Ectodermal cell (in vitro differentiated cells): Measurements from ENCODE around the gene DOCK8.

Source experiments
- H3K27ac ChIP-seq: 2 replicates; pipeline ENCODE4 v1.7.0; 2013; ENCODE audit warnings: mild to moderate bottlenecking, low read depth, low read length; ENCODE audit not compliant: insufficient read depth, poor library complexity, severe bottlenecking
- H3K27me3 ChIP-seq: 2 replicates; pipeline ENCODE4 v1.7.0; 2013; ENCODE audit warnings: mild to moderate bottlenecking, low read length; ENCODE audit not compliant: insufficient read depth, control insufficient read depth, poor library complexity, severe bottlenecking
- H3K36me3 ChIP-seq: one replicate; pipeline ENCODE4 v1.7.0; 2013; ENCODE audit warnings: low read length; ENCODE audit not compliant: control insufficient read depth, insufficient read depth
- H3K4me1 ChIP-seq: one replicate; pipeline ENCODE4 v1.7.0; 2013; ENCODE audit warnings: low read length; ENCODE audit not compliant: control insufficient read depth, insufficient read depth
- H3K4me3 ChIP-seq: 2 replicates; pipeline ENCODE4 v1.7.0; 2013; ENCODE audit warnings: low read depth, low read length, control low read depth; ENCODE audit not compliant: insufficient read depth
- H3K9me3 ChIP-seq: 2 replicates; pipeline ENCODE4 v1.7.0; 2013; ENCODE audit warnings: mild to moderate bottlenecking, low read length, moderate library complexity; ENCODE audit not compliant: control insufficient read depth
- WGBS, 2 experiments: methylation state at CpG; one replicate each; pipeline ENCODE4 v1.1.7; 2013; ENCODE audit warnings: missing lambda C conversion rate in 2 of 2; 5-methylcytosine and 5-hydroxymethylcytosine counted together

DOCK8 gene

GRCh38 chr9:482739-483138 is 268.1 kb downstream of the DOCK8 start:
- H3K9me3 ChIP-seq = no peaks in the 10 kb centered on the region
- 94 to 97% methylated on average over 6 to 7 of the region's 7 CpGs for WGBS, 2 experiments
- H3K36me3 ChIP-seq = no peaks in the 10 kb centered on the region
- no peak overlapping the region for H3K4me3 ChIP-seq
- no peaks in the 10 kb centered on the region for H3K27me3 ChIP-seq
- no peak overlapping the region for H3K27ac ChIP-seq
- H3K4me1 ChIP-seq = no peaks in the 10 kb centered on the region

DNA sequence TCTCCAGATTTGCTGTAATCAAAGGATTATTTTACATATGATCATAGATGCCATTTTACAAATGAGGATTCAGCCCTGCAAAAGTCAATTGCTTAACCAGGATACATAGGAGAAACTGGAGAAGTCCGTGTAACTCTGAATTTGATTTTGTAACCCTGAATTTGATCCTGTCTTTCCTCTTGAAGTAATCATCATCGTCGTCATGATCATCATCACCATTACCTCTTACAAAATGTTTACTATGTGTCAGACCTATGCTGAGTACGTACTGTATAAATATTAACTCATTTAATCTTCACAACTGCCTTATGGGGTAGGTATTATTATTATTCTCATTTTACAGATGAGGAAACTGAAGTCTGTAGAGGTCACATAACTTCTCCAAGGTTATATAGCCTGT is 271.5 kb downstream of the DOCK8 start:
- H3K9me3 ChIP-seq = no peaks in the 10 kb centered on the region
- no peak overlapping the region for H3K27ac ChIP-seq
- WGBS, 2 experiments = 98 to 100% methylated on average over 2 to 3 of the region's 4 CpGs
- no peak overlapping the region for H3K4me3 ChIP-seq
- H3K4me1 ChIP-seq = no peaks in the 10 kb centered on the region
- H3K36me3 ChIP-seq = no peaks in the 10 kb centered on the region
- H3K27me3 ChIP-seq = no peaks in the 10 kb centered on the region

DNA sequence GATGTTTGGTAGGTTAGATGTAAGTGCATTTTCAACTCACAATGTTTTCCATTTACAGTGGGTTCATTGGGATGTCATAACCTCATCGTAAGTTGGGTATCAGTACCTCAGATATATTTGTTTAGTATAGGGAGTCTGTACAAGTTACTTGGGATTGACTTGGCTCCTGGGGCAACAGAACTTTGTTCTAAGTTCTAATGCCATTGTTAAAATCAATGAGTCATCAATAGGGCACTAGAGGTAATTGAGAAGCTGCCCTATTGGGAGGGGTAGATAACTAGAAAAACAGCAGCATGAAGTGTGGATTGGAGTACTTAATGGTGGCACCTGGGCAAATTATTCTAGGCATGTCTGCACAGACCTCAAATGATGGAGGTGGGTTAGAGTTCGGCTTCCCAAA is 272.8 kb downstream of the DOCK8 start:
- Histone ChIP-seq H3K27me3 (no peaks in the 10 kb centered on the region), H3K4me3 (no peak overlapping the region), H3K36me3 (no peaks in the 10 kb centered on the region), H3K27ac (no peak overlapping the region), H3K9me3 (no peaks in the 10 kb centered on the region), H3K4me1 (no peaks in the 10 kb centered on the region)
- 95 to 98% methylated on average over 2 of the region's 2 CpGs for WGBS, 2 experiments

DNA sequence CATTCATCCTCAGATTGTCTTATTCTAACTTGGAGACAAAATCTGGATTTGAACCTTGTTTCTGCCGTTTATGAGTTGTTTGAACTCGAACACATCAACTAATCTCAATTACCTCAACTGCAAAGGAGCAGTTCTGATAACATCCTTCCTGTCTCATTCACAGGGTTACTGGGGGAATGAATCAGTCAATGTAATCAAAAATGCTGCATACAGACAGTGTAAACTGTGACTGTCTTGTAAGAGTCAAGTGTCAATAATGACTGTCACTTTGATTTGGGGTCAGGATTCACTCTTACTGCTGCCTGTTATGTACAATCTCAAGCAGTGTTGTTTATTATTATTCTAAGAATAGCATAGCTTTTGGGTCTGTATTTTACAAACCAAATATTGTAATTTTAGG is 273.8 kb downstream of the DOCK8 start:
- 91 to 94% methylated on average over 2 of the region's 2 CpGs for WGBS, 2 experiments
- Histone ChIP-seq H3K27ac (no peak overlapping the region), H3K4me1 (no peaks in the 10 kb centered on the region), H3K4me3 (no peak overlapping the region), H3K36me3 (no peaks in the 10 kb centered on the region), H3K27me3 (no peaks in the 10 kb centered on the region), H3K9me3 (no peaks in the 10 kb centered on the region)

GRCh38 chr9:489198-490197 is 274.8 kb downstream of the DOCK8 start:
- H3K9me3 ChIP-seq = no peaks in the 10 kb centered on the region
- H3K4me3 ChIP-seq = no peak overlapping the region
- no peak overlapping the region for H3K27ac ChIP-seq
- WGBS, 2 experiments = 92% methylated on average over 6 of the region's 7 CpGs
- no peaks in the 10 kb centered on the region for H3K36me3 ChIP-seq
- H3K4me1 ChIP-seq = no peaks in the 10 kb centered on the region
- H3K27me3 ChIP-seq = no peaks in the 10 kb centered on the region

GRCh38 chr9:494764-495163 is 280.1 kb downstream of the DOCK8 start:
- Histone ChIP-seq H3K4me3 (no peak overlapping the region), H3K36me3 (no peaks in the 10 kb centered on the region), H3K27ac (no peak overlapping the region), H3K27me3 (no peaks in the 10 kb centered on the region), H3K4me1 (peaks cover 11% of the 10 kb centered on the region), H3K9me3 (no peaks in the 10 kb centered on the region)
- WGBS, 2 experiments = 90% methylated on average over 1 of the region's 1 CpG; no CpG with 5 or more reads in 1 of the 2 experiments

DNA sequence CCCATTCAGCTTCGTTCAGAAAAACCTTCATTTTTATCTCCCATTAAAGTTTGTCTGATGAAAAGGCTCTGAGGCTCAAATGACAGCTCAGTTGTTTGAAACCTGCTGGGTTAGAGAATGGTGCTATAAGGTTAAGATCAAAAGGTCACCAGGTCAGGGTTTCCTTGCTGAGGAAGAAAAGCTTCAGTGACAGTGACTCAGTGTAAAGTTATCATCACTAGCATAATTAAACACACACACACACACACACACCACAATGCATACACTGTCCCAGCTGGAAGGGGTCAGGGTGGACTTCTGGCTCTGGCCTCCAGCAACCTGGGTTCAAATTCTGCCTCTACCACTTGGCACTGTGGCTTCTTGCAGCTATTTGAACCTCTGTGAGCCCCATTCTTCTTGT is 281.1 kb downstream of the DOCK8 start:
- H3K4me3 ChIP-seq = no peak overlapping the region

GRCh38 chr9:503326-503725 is 288.7 kb downstream of the DOCK8 start:
- H3K27me3 ChIP-seq = peaks cover 41% of the 10 kb centered on the region

More for the DNA sequence above, 281.1 kb downstream of the DOCK8 start:
- Histone ChIP-seq H3K36me3 (no peaks in the 10 kb centered on the region), H3K9me3 (no peaks in the 10 kb centered on the region), H3K27ac (no peak overlapping the region), H3K4me1 (peaks cover 11% of the 10 kb centered on the region), H3K27me3 (no peaks in the 10 kb centered on the region)
- WGBS, 2 experiments = 0% methylated on average over 1 of the region's 1 CpG

GRCh38 chr9:503881-504852 is 289.5 kb downstream of the DOCK8 start, which contains the start of gene KANK1:
Gene KANK1 (plus strand): TSS chr9:504695.
- WGBS, 2 experiments = 1% methylated on average over 118 to 119 of the region's 119 CpGs
- no peaks in the 10 kb centered on the region for H3K36me3 ChIP-seq
- H3K4me3 ChIP-seq = peak within 1 kb of the TSS; percentile 55

More at GRCh38 chr9:503326-503725, 288.7 kb downstream of the DOCK8 start:
- Histone ChIP-seq H3K36me3 (no peaks in the 10 kb centered on the region), H3K4me1 (peaks cover 3% of the 10 kb centered on the region), H3K4me3 (no peak overlapping the region), H3K27ac (no peak overlapping the region), H3K9me3 (no peaks in the 10 kb centered on the region)
- WGBS, 2 experiments = 74 to 79% methylated on average over 9 of the region's 9 CpGs

More at GRCh38 chr9:503881-504852, 289.5 kb downstream of the DOCK8 start, which contains the start of gene KANK1:
- Histone ChIP-seq H3K9me3 (no peaks in the 10 kb centered on the region), H3K4me1 (peaks cover 3% of the 10 kb centered on the region), H3K27ac (no peak within 1 kb of the TSS), H3K27me3 (peaks cover 41% of the 10 kb centered on the region)
